Uterus (tissue), 4 donors: ENCODE measurements around the gene FNBP1. TPM values are rescaled to one million over a fixed set of nuclear protein-coding genes. Genes with fewer than 3 reads are reported as not detected.
A peak's percentile ranks its signal among the peaks of the same experiment; 100 is the strongest.

Source experiments
- DNase-seq, 2 donors: peaks; one replicate each; pipeline ENCODE4 v3.0.0-alpha.2; 2019 to 2020
- H3K27ac ChIP-seq, 2 donors: fragments of 200-600 bp; sonication (generic); 1 replicate in 1 of 2; 2 replicates in 1 of 2; pipeline ENCODE4 v1.5.1; 2016 to 2018
- H3K27me3 ChIP-seq, 2 donors: fragments of 200-600 bp; sonication (generic); one replicate each; pipeline ENCODE4 v1.5.1; 2018 to 2019; ENCODE audit warnings: control low read depth in 1 of 2
- H3K36me3 ChIP-seq, 2 donors: fragments of 200-600 bp; sonication (generic); one replicate each; pipeline ENCODE4 v1.5.1; 2019; ENCODE audit warnings: control low read depth in 1 of 2
- H3K4me1 ChIP-seq, 2 donors: fragments of 200-600 bp; sonication (generic); one replicate each; pipeline ENCODE4 v1.5.1; 2018 to 2019; ENCODE audit warnings: control low read depth in 1 of 2
- H3K4me3 ChIP-seq, 2 donors: fragments of 200-600 bp; sonication (generic); 1 replicate in 1 of 2; 2 replicates in 1 of 2; pipeline ENCODE4 v1.5.1; 2018 to 2019; ENCODE audit warnings: mild to moderate bottlenecking in 1 of 2
- H3K9me3 ChIP-seq, 2 donors: fragments of 200-600 bp; sonication (generic); one replicate each; pipeline ENCODE4 v1.5.1; 2019; ENCODE audit warnings: control low read depth in 1 of 2
- CTCF ChIP-seq, 4 experiments: fragments of 200-600 bp in 2 of 4; fragments of 450-650 bp in 2 of 4; sonication (generic) in 2 of 4; IDR thresholded peaks; one replicate each; pipeline ENCODE4 v1.5.1; 2016 to 2019; ENCODE audit warnings: antibody characterized with exemption in 4 of 4, mild to moderate bottlenecking in 2 of 4, moderate library complexity in 1 of 4
- POLR2A ChIP-seq, 2 donors: fragments of 450-650 bp; IDR thresholded peaks; one replicate each; pipeline ENCODE4 v1.6.1; 2016; ENCODE audit warnings: antibody characterized with exemption in 2 of 2, mild to moderate bottlenecking in 1 of 2, moderate library complexity in 1 of 2
- intact Hi-C: fragments of 100-400 bp; cut with DNase I; formaldehyde crosslinking; loops from one replicate; pipeline ENCODE4 v1.15.1; 2023; ENCODE audit warnings: low total_unique reads
- total RNA-seq, 4 donors: library from RNA; depleted of rRNA in 3 of 4; stranded (reverse); fragments of >200 nt in 3 of 4; gene quantifications; one replicate each; pipeline versions ENCODE4 v1.1.0 to v1.2.4, GENCODE V29; 2014 to 2023
- donor health status: DM: yes; HTN: yes; CAD: no.

Gene FNBP1
- total RNA-seq, 4 donors from 2014 or later = 18.5 to 102 (median 77.2) TPM

DNA sequence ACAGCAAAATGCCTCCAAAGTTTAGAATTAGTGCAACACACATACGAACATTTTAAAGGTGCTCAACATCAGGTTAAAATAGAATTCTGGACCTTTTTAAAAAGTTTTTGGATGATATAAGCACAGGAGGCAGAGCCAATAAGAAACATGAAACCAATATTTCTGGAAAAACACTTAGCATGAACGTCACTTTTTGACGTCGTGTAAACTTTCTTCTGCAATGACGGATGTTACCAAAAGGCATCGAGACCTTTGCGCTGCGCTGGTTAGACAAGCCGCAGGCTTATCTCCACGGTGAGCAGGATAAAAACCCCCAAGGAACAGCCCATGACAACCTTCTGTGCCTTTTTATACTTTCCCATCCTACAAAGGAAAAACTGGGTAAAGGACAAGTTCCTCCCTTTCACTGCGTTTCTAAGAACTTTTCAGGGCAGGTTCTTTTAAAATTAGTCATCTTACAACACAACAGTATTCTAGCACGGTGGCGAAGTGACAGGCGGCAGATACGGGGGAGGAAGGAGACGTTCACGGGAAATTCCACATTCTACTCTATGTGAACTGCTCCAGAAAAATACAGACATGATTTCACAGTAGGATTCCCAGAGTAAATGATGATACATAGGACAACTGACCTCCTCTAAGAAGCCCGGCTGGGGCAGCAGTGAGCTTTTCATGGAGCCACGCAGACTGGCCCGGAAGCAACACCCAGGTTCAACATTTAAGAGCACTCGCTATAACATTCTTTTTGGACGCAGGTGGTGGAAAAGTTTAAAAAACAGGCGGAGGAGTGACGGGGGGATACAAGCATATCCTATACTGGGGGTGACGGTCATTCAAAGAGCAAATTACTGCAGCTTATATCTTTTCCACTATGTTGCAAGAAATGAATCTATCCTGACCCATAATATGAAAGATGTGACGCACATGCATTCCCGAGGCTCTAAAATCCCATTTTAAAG is 155.4 kb downstream of the FNBP1 start:
- peak overlapping the region; percentile 82 to 87 for H3K27ac ChIP-seq
- peak in 1 of 2 donors; percentile 49 for DNase-seq

GRCh38 chr9:129886226-129887174 is 156.5 kb downstream of the FNBP1 start:
- Histone ChIP-seq H3K36me3 (no peaks in the 10 kb centered on the region), H3K4me3 (peak overlapping the region in 1 of 2 donors; percentile 28), H3K9me3 (no peaks in the 10 kb centered on the region), H3K27ac (peak overlapping the region; percentile 82 to 87), H3K27me3 (no peaks in the 10 kb centered on the region), H3K4me1 (peaks cover 0 to 9% of the 10 kb centered on the region in 2 donors)
- intact Hi-C loops = loop anchor here (5.0 to 10.0 kb wide), 2 partner anchors 166 to 348 kb away; partner anchors contain the start of gene GPR107
- no peak for TF ChIP-seq POLR2A (IDR thresholded peaks at IDR 0.05)
- TF ChIP-seq CTCF (IDR thresholded peaks at IDR 0.05) = no peak
- no peak for DNase-seq

More for the DNA sequence above, 155.4 kb downstream of the FNBP1 start:
- H3K9me3 ChIP-seq = no peaks in the 10 kb centered on the region
- TF ChIP-seq POLR2A (IDR thresholded peaks at IDR 0.05) = no peak
- peak in 1 of 4 experiments; percentile 24 for TF ChIP-seq CTCF (IDR thresholded peaks at IDR 0.05)
- H3K4me3 ChIP-seq = no peak overlapping the region
- peaks cover 0 to 9% of the 10 kb centered on the region in 2 donors for H3K4me1 ChIP-seq
- intact Hi-C loops = loop anchor here (5.0 to 10.0 kb wide), 2 partner anchors 165 to 347 kb away; partner anchors contain the start of gene GPR107
- H3K27me3 ChIP-seq = no peaks in the 10 kb centered on the region
- H3K36me3 ChIP-seq = no peaks in the 10 kb centered on the region

DNA sequence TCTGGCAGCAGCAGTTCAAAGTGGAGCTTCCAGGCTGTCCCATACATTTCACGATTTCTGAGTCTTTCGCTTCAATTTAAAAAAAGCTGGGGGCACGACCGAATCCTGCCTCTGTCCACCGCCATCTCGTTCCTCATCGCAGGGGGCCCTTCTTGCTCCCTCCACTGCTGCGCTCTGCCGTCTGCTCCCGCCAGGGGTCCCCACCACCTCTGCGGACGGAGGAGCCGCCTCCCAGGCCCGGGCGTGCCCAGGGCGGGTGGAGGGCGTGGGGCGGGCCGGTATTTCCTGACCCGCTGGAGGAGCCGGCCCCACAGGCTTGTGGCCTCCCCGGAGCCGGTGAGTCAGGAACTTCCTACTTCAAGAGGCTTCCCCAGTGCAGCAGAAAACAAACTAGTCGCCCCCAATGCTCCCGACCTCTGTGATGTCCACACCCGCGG is 157.3 kb downstream of the FNBP1 start:
- Histone ChIP-seq H3K4me1 (peaks cover 0 to 9% of the 10 kb centered on the region in 2 donors), H3K4me3 (peak overlapping the region; percentile 8 to 28)

More for the DNA sequence above, 157.3 kb downstream of the FNBP1 start:
- Histone ChIP-seq H3K27me3 (no peaks in the 10 kb centered on the region), H3K9me3 (no peaks in the 10 kb centered on the region), H3K36me3 (no peaks in the 10 kb centered on the region), H3K27ac (peak overlapping the region; percentile 82 to 87)
- TF ChIP-seq CTCF (IDR thresholded peaks at IDR 0.05) (peak; percentile 98 to 99 (median 99)), POLR2A (IDR thresholded peaks at IDR 0.05) (peak in 1 of 2 donors; percentile 31)
- intact Hi-C loops = loop anchor here (5.0 to 10.0 kb wide), 2 partner anchors 167 to 349 kb away; partner anchors contain the start of gene GPR107
- peak; percentile 93 to 94 for DNase-seq
